K562 (cell line): ENCODE data around the gene MRPS24. TPM values are rescaled to one million over a fixed set of nuclear protein-coding genes. Genes with fewer than 3 reads are reported as not detected.

ENCODE experiments used
- AFF4 ChIP-seq: sonication (generic); formaldehyde crosslinking; IDR thresholded peaks from 2 replicates; pipeline ENCODE4 v1.8.0; 2023; ENCODE audit warnings: mild to moderate bottlenecking, missing genetic modification reagents
- BHLHE40 ChIP-seq: IDR thresholded peaks from 2 replicates; pipeline ENCODE4 v1.6.1; 2011; ENCODE audit warnings: low read length, improper control_type of control experiment
- CREM ChIP-seq: IDR thresholded peaks from 2 replicates; pipeline ENCODE4 v1.6.1; 2014; ENCODE audit warnings: antibody characterized with exemption, low read depth
- ESRRA ChIP-seq: fragments of 450-650 bp; IDR thresholded peaks from 2 replicates; pipeline ENCODE4 v1.6.1; 2014; ENCODE audit warnings: low read depth, mild to moderate bottlenecking, moderate library complexity, borderline replicate concordance
- ETS1 ChIP-seq: conservative IDR thresholded peaks from 2 replicates; pipeline ENCODE4 v1.6.1; 2011; ENCODE audit warnings: low read depth, mild to moderate bottlenecking, low read length; ENCODE audit not compliant: control insufficient read depth
- FOS ChIP-seq: IDR thresholded peaks from 3 replicates; pipeline ENCODE4 v1.6.1; 2011; ENCODE audit not compliant: insufficient read length; ENCODE audit errors: extremely low read depth
- FOXP1 ChIP-seq: sonication (generic); formaldehyde crosslinking; IDR thresholded peaks from 2 replicates; pipeline ENCODE4 v1.8.0; 2022; ENCODE audit warnings: mild to moderate bottlenecking, missing genetic modification reagents
- HMG20A ChIP-seq: fragments of 450-650 bp; formaldehyde crosslinking; conservative IDR thresholded peaks from 2 replicates; pipeline ENCODE4 v1.4.0; 2020; ENCODE audit warnings: mild to moderate bottlenecking, mixed read lengths
- PRDM10 ChIP-seq: fragments of 450-650 bp; IDR thresholded peaks from 2 replicates; pipeline ENCODE4 v1.6.1; 2018; ENCODE audit not compliant: partially characterized antibody
- SP1 ChIP-seq: sonication (generic); formaldehyde crosslinking; IDR thresholded peaks from 2 replicates; pipeline ENCODE4 v1.8.1; 2022; ENCODE audit warnings: mild to moderate bottlenecking, missing genetic modification reagents
- THAP7 ChIP-seq: fragments of 250-450 bp; sonication (Bioruptor Pico); IDR thresholded peaks from 2 replicates; pipeline ENCODE4 v1.5.0; 2021
- polyA plus RNA-seq, 8 experiments: library from polyadenylated mRNA; depleted of rRNA in 4 of 8; stranded (reverse) in 5 of 8; unstranded in 3 of 8; fragments of >200 nt; fragmentation: Nextera tagmentation in 2 of 8; fragmentation: Illumina TruSeq in 1 of 8; extraction: Ambion mirVana in 2 of 8; extraction: Trizol in 1 of 8; gene quantifications; 2 replicates each; pipeline versions ENCODE4 v1.2.1 to v1.2.3, GENCODE V29; 2011 to 2014; ENCODE audit warnings: inconsistent platforms in 1 of 8, missing spikeins in 1 of 8
- total RNA-seq, 7 experiments: library from RNA; depleted of rRNA in 6 of 7; stranded (reverse); fragments of >200 nt in 6 of 7; fragmentation: Illumina TruSeq in 2 of 7; extraction: Trizol in 2 of 7; gene quantifications; 2 replicates each; pipeline versions ENCODE4 v1.2.1 to v1.2.3, GENCODE V29; 2011 to 2021; ENCODE audit warnings: low replicate concordance in 1 of 7

Gene MRPS24
- total and polyA plus RNA-seq, 9 of the 15 experiments (the other 6 are each of a cell fraction or from before 2014, with no cell fraction given) = 51.4 to 214 (median 169) TPM

GRCh38 chr7:43869006-43869866 is at the start of gene MRPS24 (continued):
- TF ChIP-seq AFF4 (CRISPR knock-in tag) (0 out of 2 replicates have a peak, but pooled peaks have one; percentile 64), SP1 (peak; percentile 87), FOS (no peak), HMG20A (CRISPR knock-in tag) (no peak), BHLHE40 (peak; percentile 94), FOXP1 (peak; percentile 46; the same call in 1 of the 2 replicates), CREM (peak; percentile 73), PRDM10 (peak; percentile 99), ETS1 (0 out of 2 replicates have a peak, but pooled peaks have one; percentile 54), ESRRA (peak; percentile 56; the same call in 1 of the 2 replicates), THAP7 (CRISPR knock-in tag) (no peak)
